ENCODE data around the gene STX8.

DNA sequence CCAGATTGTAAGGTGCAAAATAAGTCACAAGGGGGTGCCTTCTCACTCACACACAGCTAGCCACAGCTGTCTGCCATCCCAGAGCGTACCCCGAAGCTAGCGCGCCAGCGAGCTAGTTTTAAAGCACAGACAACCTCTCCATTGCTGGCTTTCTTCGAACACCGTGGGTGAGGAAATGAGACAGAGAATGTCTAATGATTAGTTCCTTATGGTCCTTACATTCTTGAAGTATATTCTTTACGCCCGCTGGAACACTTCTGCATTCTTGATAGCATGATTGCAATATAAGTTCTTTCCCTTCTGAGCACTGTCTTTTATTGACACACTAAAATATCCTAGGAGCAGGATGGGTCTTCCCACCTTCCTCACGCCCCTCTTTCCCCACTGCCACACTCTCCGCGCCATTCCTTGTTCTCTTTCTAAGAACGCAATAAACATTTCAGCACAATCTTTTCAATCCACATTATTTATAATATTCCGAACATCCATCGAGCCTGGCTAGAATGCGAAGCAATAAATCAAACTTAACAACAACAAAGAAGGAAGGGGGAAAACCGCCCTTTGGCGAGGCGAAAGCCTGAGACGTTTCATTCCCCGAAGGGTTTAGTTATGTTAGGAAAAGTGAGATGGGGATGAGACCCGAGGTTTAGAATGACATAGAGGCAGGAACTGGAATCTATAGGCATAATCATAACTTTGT is 303.0 kb downstream of the STX8 start:
- TF ChIP-seq, protein P1, sequence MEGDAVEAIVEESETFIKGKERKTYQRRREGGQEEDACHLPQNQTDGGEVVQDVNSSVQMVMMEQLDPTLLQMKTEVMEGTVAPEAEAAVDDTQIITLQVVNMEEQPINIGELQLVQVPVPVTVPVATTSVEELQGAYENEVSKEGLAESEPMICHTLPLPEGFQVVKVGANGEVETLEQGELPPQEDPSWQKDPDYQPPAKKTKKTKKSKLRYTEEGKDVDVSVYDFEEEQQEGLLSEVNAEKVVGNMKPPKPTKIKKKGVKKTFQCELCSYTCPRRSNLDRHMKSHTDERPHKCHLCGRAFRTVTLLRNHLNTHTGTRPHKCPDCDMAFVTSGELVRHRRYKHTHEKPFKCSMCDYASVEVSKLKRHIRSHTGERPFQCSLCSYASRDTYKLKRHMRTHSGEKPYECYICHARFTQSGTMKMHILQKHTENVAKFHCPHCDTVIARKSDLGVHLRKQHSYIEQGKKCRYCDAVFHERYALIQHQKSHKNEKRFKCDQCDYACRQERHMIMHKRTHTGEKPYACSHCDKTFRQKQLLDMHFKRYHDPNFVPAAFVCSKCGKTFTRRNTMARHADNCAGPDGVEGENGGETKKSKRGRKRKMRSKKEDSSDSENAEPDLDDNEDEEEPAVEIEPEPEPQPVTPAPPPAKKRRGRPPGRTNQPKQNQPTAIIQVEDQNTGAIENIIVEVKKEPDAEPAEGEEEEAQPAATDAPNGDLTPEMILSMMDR (IDR thresholded peaks at IDR 0.05) = no peak
- no peak for TF ChIP-seq POLR2A (IDR thresholded peaks at IDR 0.05)

Measured in Peyer's patch (tissue), 4 donors.